Skeletal muscle cell (primary cell): Measurements from ENCODE around the gene TMEM130.
A peak's percentile ranks its signal among the peaks of the same experiment; 100 is the strongest.

Experiments
- DNase-seq: peaks from one replicate; pipeline ENCODE4 v3.0.0-alpha.2; 2010; ENCODE audit warnings: low read depth
- H3K4me3 ChIP-seq: 2 replicates; pipeline ENCODE4 v1.5.1; 2011; ENCODE audit warnings: low read depth, mild to moderate bottlenecking, control low read depth, low read length, moderate library complexity

Gene TMEM130, protein sequence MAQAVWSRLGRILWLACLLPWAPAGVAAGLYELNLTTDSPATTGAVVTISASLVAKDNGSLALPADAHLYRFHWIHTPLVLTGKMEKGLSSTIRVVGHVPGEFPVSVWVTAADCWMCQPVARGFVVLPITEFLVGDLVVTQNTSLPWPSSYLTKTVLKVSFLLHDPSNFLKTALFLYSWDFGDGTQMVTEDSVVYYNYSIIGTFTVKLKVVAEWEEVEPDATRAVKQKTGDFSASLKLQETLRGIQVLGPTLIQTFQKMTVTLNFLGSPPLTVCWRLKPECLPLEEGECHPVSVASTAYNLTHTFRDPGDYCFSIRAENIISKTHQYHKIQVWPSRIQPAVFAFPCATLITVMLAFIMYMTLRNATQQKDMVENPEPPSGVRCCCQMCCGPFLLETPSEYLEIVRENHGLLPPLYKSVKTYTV

DNA sequence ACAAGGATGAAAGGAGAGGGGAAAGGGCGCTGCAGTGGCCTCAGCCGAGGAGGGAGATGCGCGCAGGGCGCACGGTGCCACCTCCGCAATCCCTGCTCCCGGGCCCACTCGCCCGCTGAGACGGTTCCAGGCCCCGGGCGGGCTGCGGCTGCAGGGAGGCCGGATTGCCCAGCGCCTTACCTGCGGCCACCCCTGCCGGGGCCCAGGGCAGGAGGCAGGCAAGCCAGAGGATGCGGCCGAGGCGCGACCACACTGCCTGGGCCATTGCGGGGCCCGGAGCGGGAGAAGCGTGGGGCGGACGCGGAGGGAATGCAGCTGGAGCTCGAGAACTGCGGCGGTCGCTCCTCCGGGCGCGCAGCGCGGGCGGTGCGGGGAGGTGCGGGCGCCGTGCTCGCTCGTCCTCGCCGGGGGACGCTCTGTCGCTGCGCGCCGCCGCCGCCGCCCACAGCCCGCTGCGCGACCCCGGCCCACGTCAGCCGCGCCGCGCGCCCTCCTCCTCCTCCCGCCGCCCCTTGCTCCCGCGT, at the start of gene TMEM130:
Gene TMEM130, minus strand, starts transcription at position 418 of the 524 bp plus-strand sequence. Its CDS starts 153 bp downstream, at position 265.
- DNase-seq, result no peak
- peak within 1 kb of the TSS; percentile 45 for H3K4me3 ChIP-seq

DNA sequence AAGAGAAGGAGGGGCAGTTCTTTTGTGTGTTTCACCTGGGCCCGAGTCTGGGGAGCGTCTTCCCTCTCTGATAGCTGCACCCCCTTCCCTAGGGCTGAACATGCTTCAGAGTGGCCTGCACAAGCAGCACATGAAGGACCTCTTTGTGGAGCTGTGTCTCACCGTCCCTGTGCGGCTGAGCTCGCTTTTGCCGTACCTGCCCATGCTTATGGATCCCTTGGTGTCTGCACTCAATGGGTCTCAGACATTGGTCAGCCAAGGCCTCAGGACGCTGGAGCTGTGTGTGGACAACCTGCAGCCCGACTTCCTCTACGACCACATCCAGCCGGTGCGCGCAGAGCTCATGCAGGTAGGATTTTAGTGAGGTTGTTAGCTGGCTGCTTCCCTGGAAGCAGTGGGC, 47.5 kb upstream of the TMEM130 start:
- no peak for DNase-seq
- no peak overlapping the region for H3K4me3 ChIP-seq

DNA sequence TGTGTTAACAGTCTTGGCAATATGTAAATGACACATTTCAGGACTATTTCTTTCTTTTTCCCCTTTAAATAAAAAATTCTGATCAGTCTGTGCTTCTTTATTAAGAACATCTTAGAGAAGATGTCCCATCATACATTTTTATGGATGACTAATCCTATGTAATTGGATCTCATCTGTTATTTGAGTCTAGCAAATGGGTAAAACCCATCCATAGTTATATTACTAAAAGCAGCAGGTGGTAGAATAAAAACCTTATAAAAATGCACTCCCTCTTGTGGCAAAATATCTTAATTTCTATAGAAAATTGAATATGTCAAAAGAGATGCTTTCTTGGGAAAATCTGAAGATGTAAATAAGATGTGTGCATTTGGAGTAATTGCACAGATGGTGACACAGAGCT, 43.8 kb upstream of the TMEM130 start:
- H3K4me3 ChIP-seq, result no peak overlapping the region
- DNase-seq, result no peak

DNA sequence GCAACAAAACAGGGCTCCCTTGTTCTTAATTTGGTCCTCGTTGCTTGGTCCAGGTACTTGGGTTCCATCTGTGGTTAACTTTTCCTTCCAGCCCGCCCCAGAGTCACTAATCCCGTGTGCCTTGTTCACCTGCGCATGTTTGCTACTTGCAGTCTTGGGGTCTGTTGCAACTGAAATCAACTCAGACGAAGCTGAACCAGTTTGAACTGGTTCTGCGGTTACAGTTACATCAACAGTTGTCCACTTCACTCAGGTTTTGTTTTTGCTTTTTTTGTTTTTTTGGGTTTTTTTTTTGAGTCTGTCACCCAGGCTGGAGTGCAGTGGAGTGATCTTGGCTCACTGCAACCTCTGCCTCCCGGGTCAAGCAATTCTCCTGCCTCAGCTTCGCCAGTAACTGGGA, 43.2 kb upstream of the TMEM130 start:
- H3K4me3 ChIP-seq, result no peak overlapping the region
- no peak for DNase-seq

DNA sequence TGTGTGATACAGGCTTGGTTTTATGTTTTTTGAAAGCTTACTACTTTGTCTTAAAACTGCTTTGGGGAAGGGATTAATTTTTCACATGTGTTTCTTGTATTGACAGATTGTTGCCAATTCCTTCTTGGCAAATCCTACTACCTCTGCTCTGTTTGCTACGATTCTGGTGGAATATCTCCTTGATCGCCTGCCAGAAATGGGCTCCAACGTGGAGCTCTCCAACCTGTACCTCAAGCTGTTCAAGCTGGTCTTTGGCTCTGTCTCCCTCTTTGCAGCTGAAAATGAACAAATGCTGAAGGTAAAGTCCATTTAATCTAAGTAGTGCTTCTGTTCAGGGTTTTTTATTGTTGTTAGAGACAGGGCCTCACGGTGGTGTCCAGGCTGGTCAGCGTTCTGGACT, 42.1 kb upstream of the TMEM130 start:
- DNase-seq, result no peak
- H3K4me3 ChIP-seq, result no peak overlapping the region

DNA sequence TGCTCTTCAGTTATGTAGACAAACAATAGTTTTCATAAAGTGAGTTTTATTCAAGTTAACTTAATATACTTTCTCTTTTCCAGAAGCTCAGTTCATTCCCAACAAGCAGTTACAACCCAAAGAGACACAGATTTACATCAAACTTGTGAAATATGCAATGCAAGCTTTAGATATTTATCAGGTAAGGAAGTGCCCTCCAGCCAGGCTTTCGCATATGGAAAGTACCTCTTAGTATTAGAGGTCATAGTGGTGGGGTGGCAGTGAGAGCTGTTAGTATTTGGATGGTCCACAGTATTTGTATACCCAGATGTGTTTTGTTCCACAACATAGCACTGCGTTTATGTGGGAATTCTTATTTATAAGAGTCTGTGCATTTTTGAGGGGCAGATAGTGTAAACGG, 40.6 kb upstream of the TMEM130 start:
- H3K4me3 ChIP-seq, result no peak overlapping the region
- no peak for DNase-seq

DNA sequence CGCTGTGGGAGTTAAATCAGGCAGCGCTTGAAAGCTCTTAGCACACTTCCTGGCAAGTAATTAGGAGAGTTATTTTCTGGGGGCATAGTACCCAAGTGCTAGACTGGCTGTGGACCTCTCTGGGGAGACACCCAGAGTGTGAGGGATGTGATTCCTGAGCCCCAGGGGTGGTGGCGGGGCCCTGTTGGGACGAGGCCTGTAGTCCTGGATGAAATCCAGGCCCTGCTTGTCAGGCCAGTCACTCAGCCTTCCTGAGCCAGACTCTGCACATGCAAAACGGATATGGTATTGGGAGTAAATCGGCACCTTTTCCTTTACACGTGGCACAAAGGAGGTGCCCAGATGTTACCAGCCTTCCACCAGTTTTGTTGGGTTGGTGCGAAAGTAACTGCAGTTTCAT, 39.7 kb upstream of the TMEM130 start:
- no peak for DNase-seq
- no peak overlapping the region for H3K4me3 ChIP-seq

DNA sequence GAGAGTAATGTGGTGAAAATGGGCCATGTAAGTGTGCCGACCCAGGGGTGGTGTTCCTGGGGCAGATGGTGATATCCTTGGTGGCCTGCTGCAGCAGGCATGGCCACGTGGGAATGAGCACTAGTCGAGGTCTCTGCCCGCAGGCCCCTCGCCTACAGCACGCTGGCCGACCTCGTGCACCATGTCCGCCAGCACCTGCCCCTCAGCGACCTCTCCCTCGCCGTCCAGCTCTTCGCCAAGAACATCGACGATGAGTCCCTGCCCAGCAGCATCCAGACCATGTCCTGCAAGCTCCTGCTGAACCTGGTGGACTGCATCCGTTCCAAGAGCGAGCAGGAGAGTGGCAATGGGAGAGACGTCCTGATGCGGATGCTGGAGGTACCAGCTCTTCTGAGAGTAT, 38.8 kb upstream of the TMEM130 start:
- H3K4me3 ChIP-seq, result no peak overlapping the region
- no peak for DNase-seq

DNA sequence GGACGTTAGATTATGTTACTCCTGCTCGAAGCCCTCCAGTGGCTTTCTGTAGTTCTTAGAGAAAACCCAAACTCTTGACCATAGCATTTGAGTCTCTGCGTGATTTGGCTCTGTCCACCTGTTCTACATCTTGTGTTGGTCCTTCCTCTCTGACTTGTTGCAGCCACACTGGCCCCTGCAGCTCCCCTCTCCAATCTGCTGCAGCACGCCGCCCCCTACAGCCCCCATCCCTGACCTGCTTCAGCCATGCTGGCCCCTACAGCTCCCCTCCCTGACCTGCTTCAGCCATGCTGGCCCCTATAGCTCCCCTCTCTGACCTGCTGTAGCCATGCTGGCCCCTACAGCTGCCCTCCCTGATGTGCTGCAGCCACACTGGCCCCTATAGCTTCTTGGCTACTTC, 37.8 kb upstream of the TMEM130 start:
- no peak for DNase-seq
- no peak overlapping the region for H3K4me3 ChIP-seq

DNA sequence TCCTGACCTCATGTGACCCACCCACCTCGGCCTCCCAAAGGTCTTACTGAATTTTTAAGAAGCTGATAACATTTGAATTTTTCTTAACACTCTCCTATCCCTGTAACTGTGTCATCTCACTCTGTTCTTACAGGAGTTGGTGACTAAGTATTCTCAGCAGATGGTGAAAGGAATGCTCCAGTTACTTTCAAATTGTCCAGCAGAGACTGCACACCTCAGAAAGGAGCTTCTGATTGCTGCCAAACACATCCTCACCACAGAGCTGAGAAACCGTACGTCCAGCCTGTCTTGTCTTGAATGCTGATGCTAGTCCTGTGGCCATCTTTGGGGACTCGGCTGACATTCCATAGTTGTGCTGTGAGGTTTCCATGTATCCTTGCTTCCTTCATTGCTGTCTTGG, 33.4 kb upstream of the TMEM130 start:
- DNase-seq, result no peak
- H3K4me3 ChIP-seq, result no peak overlapping the region

DNA sequence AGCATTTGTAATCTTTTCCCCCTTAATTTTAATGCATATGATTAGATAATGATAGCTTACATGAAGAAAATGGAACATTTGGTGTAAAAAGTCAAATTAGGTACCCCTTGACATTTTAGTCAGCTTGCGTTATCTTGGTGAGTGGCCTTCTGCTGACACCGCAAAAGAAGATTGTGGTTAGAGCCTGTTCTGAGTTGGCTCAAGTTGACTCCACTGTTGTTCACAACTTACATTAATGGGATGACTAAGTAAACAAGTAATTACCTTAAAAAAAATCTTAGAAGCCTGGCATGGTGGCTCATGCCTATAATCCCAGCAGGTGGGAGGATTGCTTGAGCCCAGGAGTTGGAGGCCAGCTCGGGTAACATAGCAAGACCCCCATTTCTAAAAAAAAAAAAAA, 32.7 kb upstream of the TMEM130 start:
- DNase-seq, result no peak
- H3K4me3 ChIP-seq, result no peak overlapping the region

DNA sequence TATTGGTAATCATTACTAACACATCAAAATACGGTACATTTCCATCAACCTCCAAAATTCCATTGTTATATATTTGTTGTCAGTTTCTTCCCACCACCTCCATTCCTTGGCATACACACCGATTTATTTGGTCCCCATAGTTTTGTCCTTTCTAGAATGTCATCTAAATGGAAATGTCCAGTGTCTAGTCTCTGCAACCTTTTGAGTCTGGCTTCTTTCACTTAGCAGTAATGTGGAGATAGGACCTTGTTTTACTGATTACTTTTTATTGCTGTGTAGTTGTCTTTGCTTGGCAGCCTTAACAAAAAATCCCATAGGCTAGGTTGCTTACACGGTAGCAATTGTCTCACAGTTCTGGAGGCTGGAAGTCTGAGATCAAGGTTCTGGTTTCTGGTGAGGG, 31.0 kb upstream of the TMEM130 start:
- H3K4me3 ChIP-seq, result no peak overlapping the region
- DNase-seq, result no peak

DNA sequence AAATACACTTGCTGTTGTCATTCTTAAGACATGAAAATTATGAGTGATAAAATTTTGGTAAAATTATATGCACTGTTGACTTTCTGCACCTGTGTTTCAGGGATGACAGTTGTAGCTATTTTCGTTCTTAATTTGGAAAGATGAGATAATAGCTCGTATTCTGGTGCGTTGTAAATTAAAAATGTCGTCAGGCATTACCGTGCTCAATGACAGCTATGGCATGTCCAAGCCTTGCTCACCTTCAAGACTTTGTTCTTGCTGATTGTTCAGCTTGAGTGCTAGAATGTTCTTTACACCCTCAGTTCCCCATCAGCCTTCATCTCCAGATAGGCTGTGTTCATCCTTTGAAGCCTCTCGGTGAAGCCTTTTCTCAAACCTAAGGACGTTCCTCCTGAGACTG, 30.0 kb upstream of the TMEM130 start:
- no peak for DNase-seq
- H3K4me3 ChIP-seq, result no peak overlapping the region

DNA sequence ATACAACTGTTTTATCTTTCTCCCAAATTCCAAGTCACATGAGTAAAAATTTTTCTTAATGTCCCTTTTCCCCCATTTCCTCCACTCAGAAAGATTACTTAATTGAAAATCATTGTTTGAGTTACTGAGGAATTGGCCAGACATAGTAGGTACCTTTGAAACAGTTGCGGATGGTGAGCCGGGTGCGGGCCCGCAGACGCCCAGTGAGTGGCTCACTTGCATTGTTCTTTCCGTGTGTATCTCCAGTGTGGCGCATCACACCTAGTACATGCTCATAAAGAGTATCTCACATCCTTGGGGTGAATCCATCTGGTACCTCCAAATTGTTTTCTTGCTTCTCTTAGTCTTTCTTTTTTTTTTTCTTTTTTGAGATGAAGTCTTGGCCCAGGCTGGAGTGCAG, 22.8 kb upstream of the TMEM130 start:
- H3K4me3 ChIP-seq, result no peak overlapping the region
- no peak for DNase-seq

DNA sequence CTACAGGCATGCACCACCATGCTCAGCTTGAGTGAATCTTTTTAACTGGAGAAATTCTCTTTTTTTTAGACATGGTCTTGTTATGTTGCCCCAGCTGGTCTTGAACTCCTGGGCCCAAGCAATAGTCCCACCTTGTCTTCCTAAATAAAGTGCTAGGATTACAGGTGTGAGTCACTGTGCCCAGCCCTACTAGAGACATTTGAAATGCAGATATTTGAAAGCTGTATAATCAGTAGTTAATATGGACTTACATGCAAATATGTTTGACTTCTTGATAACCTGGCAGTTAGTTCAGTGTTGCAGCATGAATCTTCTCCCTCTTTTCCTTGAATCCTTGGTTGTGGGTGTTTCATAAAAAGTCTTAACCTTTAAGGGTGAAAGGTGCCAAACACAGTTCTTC, 17.2 kb upstream of the TMEM130 start:
- no peak overlapping the region for H3K4me3 ChIP-seq
- no peak for DNase-seq

DNA sequence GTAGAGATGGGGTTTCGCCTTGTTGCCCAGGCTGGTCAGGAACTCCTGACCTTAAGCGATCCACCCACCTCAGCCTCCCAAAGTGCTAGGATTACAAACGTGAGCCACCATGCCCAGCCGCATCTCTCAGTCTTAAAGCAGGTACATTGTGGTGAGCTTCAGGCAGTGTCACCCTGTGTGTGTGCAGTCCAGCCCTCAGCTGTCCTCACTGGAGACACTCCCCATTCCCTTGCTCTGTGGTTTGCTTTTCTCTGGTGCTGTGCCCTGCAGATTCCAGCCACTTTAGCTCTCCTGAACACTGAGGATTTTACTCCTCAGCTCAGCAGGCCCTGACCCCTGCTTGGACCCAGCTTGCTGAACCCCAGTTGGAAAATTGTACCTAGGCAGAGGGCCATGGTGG, 14.6 kb upstream of the TMEM130 start:
- no peak for DNase-seq
- H3K4me3 ChIP-seq, result no peak overlapping the region

DNA sequence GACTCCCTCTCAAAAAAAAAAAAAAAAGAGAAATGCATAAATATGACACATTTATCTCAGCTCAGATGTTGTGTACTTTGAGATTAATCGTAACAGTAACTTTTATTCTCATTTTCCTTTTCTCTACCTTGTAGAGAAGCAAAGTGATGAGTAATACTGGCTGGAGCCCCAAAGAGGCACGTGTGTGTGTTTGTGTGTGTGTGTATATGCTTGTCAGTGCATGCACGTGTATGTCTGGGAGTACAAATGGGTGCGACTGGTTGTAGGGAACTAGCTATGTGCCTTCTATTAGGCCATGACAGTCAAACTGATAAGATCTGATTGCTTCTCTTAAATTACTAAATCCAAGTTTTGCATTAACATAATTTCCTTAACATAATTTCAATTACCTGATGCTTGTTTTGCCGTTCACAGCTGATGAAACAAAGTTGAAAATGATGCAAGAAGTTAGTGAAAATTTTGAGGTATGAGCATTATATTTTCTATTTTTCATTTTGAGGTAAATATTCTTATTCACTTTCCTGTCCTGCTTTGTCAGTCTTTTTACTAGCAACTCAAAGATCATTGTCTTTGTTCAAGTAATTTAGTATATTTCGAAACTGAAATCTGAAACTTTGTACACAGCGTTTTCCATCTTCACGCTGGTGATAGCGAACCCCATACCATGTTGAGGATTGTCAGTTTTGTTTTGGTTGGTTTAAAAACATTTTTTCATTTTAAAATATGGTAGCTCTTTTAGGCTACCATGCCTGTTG, 11.9 kb upstream of the TMEM130 start:
- H3K4me3 ChIP-seq, result no peak overlapping the region
- DNase-seq, result no peak

DNA sequence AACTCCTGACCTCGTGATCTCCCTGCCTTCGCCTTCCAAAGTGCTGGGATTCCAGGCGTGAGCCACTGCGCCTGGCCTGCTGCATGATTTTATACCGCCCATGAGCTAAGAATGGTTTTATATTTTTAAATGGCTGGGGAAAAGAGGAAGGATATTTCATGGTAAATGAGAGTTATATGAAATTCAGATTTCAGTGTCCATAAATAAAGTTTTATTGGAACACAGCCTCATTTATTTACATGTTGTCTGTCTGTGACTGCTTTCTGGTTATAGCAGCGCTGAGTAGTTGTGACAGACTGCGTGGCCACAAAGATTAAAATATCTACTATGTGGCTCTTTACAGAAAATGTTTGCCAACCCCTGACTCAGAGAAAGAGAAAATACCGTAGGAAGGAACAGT, 10.7 kb upstream of the TMEM130 start:
- no peak overlapping the region for H3K4me3 ChIP-seq
- no peak for DNase-seq

DNA sequence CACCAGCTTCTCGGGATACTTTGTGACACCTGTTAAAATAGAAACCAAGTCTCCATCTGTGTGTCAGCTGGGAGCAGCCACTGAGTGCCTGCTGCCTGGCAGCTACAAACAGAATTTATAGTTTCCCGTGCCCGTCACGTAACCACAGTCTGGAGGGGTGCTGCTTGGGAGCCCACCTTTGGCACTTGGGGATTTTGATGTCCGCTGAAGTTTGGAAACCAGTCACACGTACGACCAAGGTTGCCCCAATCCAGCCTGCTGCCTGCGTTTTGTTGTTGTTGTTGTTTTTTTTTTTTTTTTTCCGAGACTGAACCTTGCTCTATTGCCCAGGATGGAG, 10.1 kb upstream of the TMEM130 start:
- no peak for DNase-seq
- peak overlapping the region; percentile 85 for H3K4me3 ChIP-seq

DNA sequence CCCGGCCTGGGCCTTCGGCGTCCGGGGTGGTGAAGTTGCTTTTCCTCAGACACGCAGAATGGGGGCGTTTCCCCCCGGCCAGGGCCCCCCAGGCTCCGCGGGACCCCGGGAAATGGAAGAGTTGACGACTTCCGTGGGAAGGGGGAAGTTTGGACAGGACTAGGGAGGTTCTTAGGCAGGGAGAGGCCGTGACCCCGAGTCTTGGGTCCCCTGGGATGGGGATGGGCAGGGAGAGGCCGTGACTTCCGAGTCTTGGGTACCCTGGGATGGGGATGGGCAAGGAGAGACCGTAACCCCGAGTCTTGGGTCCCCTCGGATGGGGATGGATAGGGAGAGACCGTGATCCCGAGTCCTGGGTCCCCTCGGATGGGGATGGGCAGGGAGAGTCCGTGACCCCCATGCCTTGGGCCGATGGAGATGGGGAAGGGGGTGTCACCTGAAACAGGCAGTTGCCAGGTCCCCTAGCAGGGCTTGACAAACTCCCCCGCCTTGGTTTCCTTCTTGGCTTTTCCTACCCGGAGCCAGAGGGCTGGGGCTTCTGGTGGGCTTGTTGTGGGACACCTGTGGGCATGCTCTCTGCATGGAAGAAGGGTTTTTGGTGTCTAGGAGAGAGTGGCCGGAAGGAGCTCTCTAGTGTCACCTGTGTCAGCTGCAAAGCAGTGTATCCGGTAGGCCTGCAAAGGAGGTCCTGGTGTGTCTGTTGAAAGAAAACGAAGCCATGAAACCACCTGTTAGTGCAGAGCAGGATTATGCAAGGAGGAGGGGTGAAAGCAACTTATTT, 9.6 kb upstream of the TMEM130 start:
- no peak for DNase-seq
- peak overlapping the region; percentile 85 for H3K4me3 ChIP-seq
